Ovary (tissue), 3 donors: ENCODE measurements around the gene RNPEPL1.

Experiments
- CTCF ChIP-seq, 3 donors: fragments of 450-650 bp in 2 of 3; fragments of 200-600 bp in 1 of 3; IDR thresholded peaks; one replicate each; pipeline versions ENCODE4 v1.5.1 to v1.8.0; 2016 to 2022; ENCODE audit warnings: antibody characterized with exemption in 3 of 3, mild to moderate bottlenecking in 1 of 3
- EP300 ChIP-seq: sonication (generic); formaldehyde crosslinking; IDR thresholded peaks from one replicate; pipeline ENCODE4 v1.6.1; 2017; ENCODE audit warnings: antibody characterized with exemption
- POLR2A ChIP-seq: fragments of 450-650 bp; IDR thresholded peaks from one replicate; pipeline ENCODE4 v1.6.1; 2017; ENCODE audit warnings: antibody characterized with exemption, mild to moderate bottlenecking, moderate library complexity
- donor health status: DM: no; HTN: no; CAD: no.

DNA sequence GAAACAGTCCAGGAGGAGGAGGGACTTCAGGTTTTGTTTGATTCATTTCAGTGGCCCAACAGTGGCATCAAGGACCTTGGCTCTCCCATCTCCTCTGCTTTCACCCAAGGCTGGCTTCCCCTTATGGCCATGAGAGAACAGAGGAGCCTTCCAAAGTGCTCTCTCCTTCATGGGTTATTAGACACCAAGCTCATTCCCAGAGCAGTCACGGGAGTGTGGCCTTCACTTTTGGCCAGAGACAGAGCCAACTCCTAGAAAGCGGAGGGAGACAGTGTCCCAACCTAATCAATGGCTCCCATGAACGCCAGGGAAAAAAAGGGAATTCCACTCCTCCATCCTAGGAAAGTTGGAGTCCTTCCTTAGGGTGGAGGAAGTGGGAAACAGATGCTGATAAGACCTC is 9.0 kb upstream of the RNPEPL1 start:
- TF ChIP-seq POLR2A (no peak), CTCF (IDR thresholded peaks at IDR 0.05) (no peak), EP300 (no peak)
